ENCODE data around the gene ZCCHC4.

The ZCCHC4 gene

GRCh38 chr4:25307596-25307995 is 5.0 kb upstream of the ZCCHC4 start:
- DNase-seq (ENCODE audit: low read depth in 1 of 2, low spot score in 1 of 2), result no peak
- TF ChIP-seq SPI1 (IDR thresholded peaks at IDR 0.05; ENCODE audit: borderline replicate concordance, low read depth) (no peak), REST (IDR thresholded peaks at IDR 0.05; ENCODE audit: insufficient replicate concordance, low read depth) (no peak), POLR2AphosphoS5 (IDR thresholded peaks at IDR 0.05; ENCODE audit: low read depth) (no peak), GABPA (IDR thresholded peaks at IDR 0.05; ENCODE audit: low read depth) (no peak), CTCF (IDR thresholded peaks at IDR 0.05; ENCODE audit: insufficient read depth, low read length) (no peak)
- H3K4me3 ChIP-seq (replicated peaks; ENCODE audit: insufficient read depth, low read length), result no peak overlapping the region
- H3K27me3 ChIP-seq (ENCODE audit: insufficient read depth, poor library complexity, severe bottlenecking), result no peaks in the 10 kb centered on the region
- no peak overlapping the region for H3K27ac ChIP-seq (replicated peaks)

- TF ChIP-seq POLR2AphosphoS5 (IDR thresholded peaks at IDR 0.05; ENCODE audit: low read depth) (no peak), SPI1 (IDR thresholded peaks at IDR 0.05; ENCODE audit: borderline replicate concordance, low read depth) (no peak; the same call in 1 of the 2 replicates)
- peak; percentile 12 to 32 for DNase-seq (ENCODE audit: low read depth in 1 of 2, low spot score in 1 of 2)
- Histone ChIP-seq H3K4me3 (replicated peaks; ENCODE audit: insufficient read depth, low read length) (no peak overlapping the region), H3K27me3 (ENCODE audit: insufficient read depth, poor library complexity, severe bottlenecking) (no peaks in the 10 kb centered on the region), H3K27ac (replicated peaks) (no peak overlapping the region)
Measured at GRCh38 chr4:25308306-25308705, 4.3 kb upstream of the ZCCHC4 start.

GRCh38 chr4:25308761-25309160 is 3.8 kb upstream of the ZCCHC4 start:
- H3K27me3 ChIP-seq (ENCODE audit: insufficient read depth, poor library complexity, severe bottlenecking), result no peaks in the 10 kb centered on the region
- H3K27ac ChIP-seq (replicated peaks), result no peak overlapping the region
- no peak overlapping the region for H3K4me3 ChIP-seq (replicated peaks; ENCODE audit: insufficient read depth, low read length)
- DNase-seq (ENCODE audit: low read depth in 1 of 2, low spot score in 1 of 2), result no peak
- TF ChIP-seq GABPA (IDR thresholded peaks at IDR 0.05; ENCODE audit: low read depth), result no peak
- no peak for TF ChIP-seq CTCF (IDR thresholded peaks at IDR 0.05; ENCODE audit: insufficient read depth, low read length)
- no peak for TF ChIP-seq POLR2AphosphoS5 (IDR thresholded peaks at IDR 0.05; ENCODE audit: low read depth)
- TF ChIP-seq SPI1 (IDR thresholded peaks at IDR 0.05; ENCODE audit: borderline replicate concordance, low read depth), result no peak

GRCh38 chr4:25310066-25310802 is 2.3 kb upstream of the ZCCHC4 start:
- DNase-seq (ENCODE audit: low read depth in 1 of 2, low spot score in 1 of 2), result peak in 1 of 2 experiments; percentile 57
- H3K27ac ChIP-seq (replicated peaks), result peak overlapping the region; percentile 56

GRCh38 chr4:25310803-25311166 is 1.8 kb upstream of the ZCCHC4 start:
- TF ChIP-seq GABPA (IDR thresholded peaks at IDR 0.05; ENCODE audit: low read depth) (no peak), POLR2AphosphoS5 (IDR thresholded peaks at IDR 0.05; ENCODE audit: low read depth) (no peak), SPI1 (IDR thresholded peaks at IDR 0.05; ENCODE audit: borderline replicate concordance, low read depth) (no peak), REST (IDR thresholded peaks at IDR 0.05; ENCODE audit: insufficient replicate concordance, low read depth) (no peak), CTCF (IDR thresholded peaks at IDR 0.05; ENCODE audit: insufficient read depth, low read length) (no peak)
- DNase-seq (ENCODE audit: low read depth in 1 of 2, low spot score in 1 of 2), result no peak
- Histone ChIP-seq H3K27ac (replicated peaks) (peak overlapping the region; percentile 56), H3K4me3 (replicated peaks; ENCODE audit: insufficient read depth, low read length) (no peak overlapping the region), H3K27me3 (ENCODE audit: insufficient read depth, poor library complexity, severe bottlenecking) (no peaks in the 10 kb centered on the region)

More at GRCh38 chr4:25310066-25310802, 2.3 kb upstream of the ZCCHC4 start:
- Histone ChIP-seq H3K4me3 (replicated peaks; ENCODE audit: insufficient read depth, low read length) (no peak overlapping the region), H3K27me3 (ENCODE audit: insufficient read depth, poor library complexity, severe bottlenecking) (no peaks in the 10 kb centered on the region)
- TF ChIP-seq GABPA (IDR thresholded peaks at IDR 0.05; ENCODE audit: low read depth) (no peak), SPI1 (IDR thresholded peaks at IDR 0.05; ENCODE audit: borderline replicate concordance, low read depth) (peak; percentile 24; the same call in 1 of the 2 replicates)

Data from HL-60 (cell line).